Prostate gland (tissue), 2 donors: Measurements from ENCODE around the gene VCPKMT. TPM values are rescaled to one million over a fixed set of nuclear protein-coding genes. Genes with fewer than 3 reads are reported as not detected.

Experiments used
- DNase-seq: peaks from one replicate; pipeline ENCODE4 v3.0.0-alpha.2; 2019; ENCODE audit warnings: low spot score
- H3K27ac ChIP-seq, 2 donors: fragments of 200-600 bp; sonication (generic); 2 replicates each; pipeline ENCODE4 v1.5.1; 2017 to 2019
- H3K27me3 ChIP-seq: fragments of 200-600 bp; sonication (generic); replicated peaks from 2 replicates; pipeline ENCODE4 v1.5.1; 2019; ENCODE audit not compliant: insufficient read depth
- H3K36me3 ChIP-seq, 2 donors: fragments of 200-600 bp; sonication (generic); 1 replicate in 1 of 2; 2 replicates in 1 of 2; pipeline versions ENCODE4 v1.5.1 to v1.8.1; 2017 to 2019
- H3K4me1 ChIP-seq: fragments of 200-600 bp; sonication (generic); replicated peaks from 2 replicates; pipeline ENCODE4 v1.5.1; 2019
- H3K4me3 ChIP-seq, 2 donors: fragments of 200-600 bp; sonication (generic); 2 replicates each; pipeline ENCODE4 v1.5.1; 2017 to 2019
- H3K9me3 ChIP-seq: fragments of 200-600 bp; sonication (generic); 2 replicates; pipeline ENCODE4 v1.5.1; 2017
- CTCF ChIP-seq, 4 experiments: fragments of 200-600 bp in 2 of 4; fragments of 450-650 bp in 2 of 4; sonication (generic) in 2 of 4; IDR thresholded peaks; 1 replicate in 3 of 4; 2 replicates in 1 of 4; pipeline ENCODE4 v1.5.1; 2016 to 2019; ENCODE audit warnings: antibody characterized with exemption in 4 of 4, mild to moderate bottlenecking in 2 of 4, moderate library complexity in 2 of 4
- POLR2A ChIP-seq: fragments of 450-650 bp; IDR thresholded peaks from one replicate; pipeline ENCODE4 v1.6.1; 2016; ENCODE audit warnings: antibody characterized with exemption, mild to moderate bottlenecking
- POLR2AphosphoS5 ChIP-seq: sonication (generic); formaldehyde crosslinking; IDR thresholded peaks from one replicate; pipeline ENCODE4 v1.6.1; 2017; ENCODE audit warnings: antibody characterized with exemption
- WGBS: methylation state at CpG from one replicate; pipeline ENCODE4 v1.1.5; 2018; 5-methylcytosine and 5-hydroxymethylcytosine counted together
- intact Hi-C: fragments of 100-400 bp; cut with DNase I; formaldehyde crosslinking; loops from one replicate; pipeline ENCODE4 v1.14.2; 2022
- total RNA-seq, 2 donors: library from RNA; depleted of rRNA; stranded (reverse); fragments of >200 nt; gene quantifications; one replicate each; pipeline ENCODE4 v1.1.0, GENCODE V29; 2016

The VCPKMT gene
- total RNA-seq, 2 donors from 2014 or later, result 6.1 to 6.4 TPM

- no peak overlapping the region for H3K27ac ChIP-seq
- no peaks in the 10 kb centered on the region for H3K9me3 ChIP-seq
- peaks cover 12% of the 10 kb centered on the region for H3K4me1 ChIP-seq
- no peak overlapping the region for H3K4me3 ChIP-seq
- intact Hi-C loops, result no loop called here
- TF ChIP-seq POLR2AphosphoS5 (no peak), POLR2A (no peak), CTCF (IDR thresholded peaks at IDR 0.05) (no peak)
- no peaks in the 10 kb centered on the region for H3K36me3 ChIP-seq
- 95% methylated on average over 9 of the region's 9 CpGs for WGBS
- H3K27me3 ChIP-seq, result no peaks in the 10 kb centered on the region
- DNase-seq, result no peak
Measured at GRCh38 chr14:50063876-50064420, 52.4 kb downstream of the VCPKMT start.

GRCh38 chr14:50062438-50063085 lies 53.8 kb downstream of the VCPKMT start:
- intact Hi-C loops, result no loop called here
- Histone ChIP-seq H3K36me3 (no peaks in the 10 kb centered on the region), H3K4me1 (peaks cover 12% of the 10 kb centered on the region), H3K9me3 (no peaks in the 10 kb centered on the region), H3K27me3 (no peaks in the 10 kb centered on the region), H3K4me3 (no peak overlapping the region), H3K27ac (peak overlapping the region; percentile 45 to 63)
- 74% methylated on average over 7 of the region's 7 CpGs for WGBS
- TF ChIP-seq POLR2A (no peak), POLR2AphosphoS5 (no peak), CTCF (IDR thresholded peaks at IDR 0.05) (no peak)
- DNase-seq, result no peak

GRCh38 chr14:50061664-50062437 lies 54.5 kb downstream of the VCPKMT start:
- peaks cover 12% of the 10 kb centered on the region for H3K4me1 ChIP-seq
- 51% methylated on average over 11 of the region's 11 CpGs for WGBS
- no peak overlapping the region for H3K4me3 ChIP-seq
- no peak for DNase-seq
- H3K9me3 ChIP-seq, result no peaks in the 10 kb centered on the region
- H3K27ac ChIP-seq, result peak overlapping the region; percentile 45 to 63
- no peaks in the 10 kb centered on the region for H3K36me3 ChIP-seq
- no peaks in the 10 kb centered on the region for H3K27me3 ChIP-seq
- no peak for TF ChIP-seq POLR2A
- no peak for TF ChIP-seq CTCF (IDR thresholded peaks at IDR 0.05)
- no peak for TF ChIP-seq POLR2AphosphoS5
- intact Hi-C loops, result no loop called here

- peak; percentile 72 for DNase-seq
- WGBS, result 30% methylated on average over 12 of the region's 12 CpGs
- H3K4me3 ChIP-seq, result no peak overlapping the region
- intact Hi-C loops, result no loop called here
- no peaks in the 10 kb centered on the region for H3K27me3 ChIP-seq
- H3K36me3 ChIP-seq, result no peaks in the 10 kb centered on the region
- H3K4me1 ChIP-seq, result peaks cover 12% of the 10 kb centered on the region
- no peaks in the 10 kb centered on the region for H3K9me3 ChIP-seq
- peak in 1 of 4 experiments; percentile 12 for TF ChIP-seq CTCF (IDR thresholded peaks at IDR 0.05)
- peak; percentile 64 for TF ChIP-seq POLR2AphosphoS5
- no peak for TF ChIP-seq POLR2A
- H3K27ac ChIP-seq, result peak overlapping the region; percentile 45 to 63
Measured at GRCh38 chr14:50060871-50061663, 55.3 kb downstream of the VCPKMT start.
